ENCODE results near the gene LRG1.

The LRG1 gene

GRCh38 chr19:4506449-4507149 is 33.2 kb downstream of the LRG1 start:
- DNase-seq, result no peak

GRCh38 chr19:4505570-4506448 is 34.0 kb downstream of the LRG1 start:
- DNase-seq, result no peak

GRCh38 chr19:4504891-4505569 is 34.8 kb downstream of the LRG1 start:
- DNase-seq, result no peak

GRCh38 chr19:4504297-4504701 is 35.5 kb downstream of the LRG1 start:
- no peak for DNase-seq

GRCh38 chr19:4503825-4504170 is 36.0 kb downstream of the LRG1 start:
- DNase-seq, result no peak

GRCh38 chr19:4503132-4503824 is 36.6 kb downstream of the LRG1 start:
- no peak for DNase-seq

GRCh38 chr19:4502282-4503131 is 37.3 kb downstream of the LRG1 start:
- DNase-seq, result no peak

GRCh38 chr19:4501691-4502090 is 38.1 kb downstream of the LRG1 start:
- DNase-seq, result no peak

GRCh38 chr19:4500841-4501591 is 38.8 kb downstream of the LRG1 start:
- no peak for DNase-seq

GRCh38 chr19:4499855-4500254 is 40.0 kb downstream of the LRG1 start:
- no peak for DNase-seq

- no peak for DNase-seq
Measured at GRCh38 chr19:4499318-4499717, 40.5 kb downstream of the LRG1 start.

GRCh38 chr19:4498694-4499093 is 41.1 kb downstream of the LRG1 start:
- no peak for DNase-seq

GRCh38 chr19:4497770-4498389 is 42.0 kb downstream of the LRG1 start:
- DNase-seq, result no peak

- no peak for DNase-seq
Measured at GRCh38 chr19:4496304-4496703, 43.5 kb downstream of the LRG1 start.

GRCh38 chr19:4495471-4495870 is 44.4 kb downstream of the LRG1 start:
- DNase-seq, result no peak

- no peak for DNase-seq
Measured at GRCh38 chr19:4494691-4495064, 45.2 kb downstream of the LRG1 start.

GRCh38 chr19:4493929-4494690 is 45.7 kb downstream of the LRG1 start:
- no peak for DNase-seq

GRCh38 chr19:4493104-4493928 is 46.5 kb downstream of the LRG1 start:
- DNase-seq, result no peak
